ENCODE measurements around the gene SESN1.

GRCh38 chr6:109088995-109089394 lies 5.7 kb downstream of the SESN1 start:
- no peak for TF ChIP-seq CTCF (IDR thresholded peaks at IDR 0.05)
- TF ChIP-seq ZFX (IDR thresholded peaks at IDR 0.05; ENCODE audit: borderline replicate concordance) = no peak
